B cell (primary cell): ENCODE measurements around the gene TTC32. TPM values are rescaled to one million over a fixed set of nuclear protein-coding genes. Genes with fewer than 3 reads are reported as not detected.

Experiments
- ATAC-seq: fragments of 200-7000 bp; cut with Tn5 transposase; one replicate; pipeline ENCODE4 v1.10.0; 2021; ENCODE audit warnings: low read depth, mild to moderate bottlenecking, moderate number of reproducible peaks, moderate library complexity
- CTCF ChIA-PET: fragments of 350-600 bp; sonication (Branson Sonifier 250); formaldehyde crosslinking; loops from one replicate; lab custom pipeline; 2021; ENCODE audit warnings: antibody characterized with exemption, inconsistent platforms; lab: Charles Lee
- POLR2A ChIA-PET: fragments of 350-600 bp; sonication (Branson Sonifier 250); formaldehyde crosslinking; loops from one replicate; lab custom pipeline; 2021; ENCODE audit warnings: antibody characterized with exemption; lab: Charles Lee
- DNase-seq: peaks from one replicate; pipeline ENCODE4 v3.0.0; 2013
- H2AFZ ChIP-seq: 2 replicates; pipeline ENCODE4 v1.6.1; 2012; ENCODE audit warnings: mild to moderate bottlenecking, low read depth, low read length; ENCODE audit not compliant: insufficient read depth, poor library complexity, severe bottlenecking
- H3K27ac ChIP-seq, 2 donors: 1 replicate in 1 of 2; 2 replicates in 1 of 2; pipeline ENCODE4 v1.5.1; 2012 to 2013; ENCODE audit warnings: low read length in 2 of 2, mild to moderate bottlenecking in 2 of 2, moderate library complexity in 1 of 2
- H3K27me3 ChIP-seq, 4 experiments: fragments of 200-600 bp in 1 of 4; sonication (generic) in 1 of 4; replicated peaks in 1 of 4; 1 replicate in 2 of 4; 2 replicates in 2 of 4; pipeline versions ENCODE4 v1.6.1 to v1.7.0; 2013 to 2016; ENCODE audit warnings: low read length in 3 of 4, mild to moderate bottlenecking in 2 of 4, mixed read lengths in 1 of 4, moderate library complexity in 1 of 4; ENCODE audit not compliant: insufficient read depth in 4 of 4, control insufficient read depth in 3 of 4; ENCODE audit errors: control extremely low read depth in 1 of 4
- H3K36me3 ChIP-seq, 2 experiments: replicated peaks in 1 of 2; 1 replicate in 1 of 2; 2 replicates in 1 of 2; pipeline versions ENCODE4 v1.6.1 to v1.7.1; 2013; ENCODE audit warnings: low read length in 1 of 2; ENCODE audit not compliant: insufficient read depth in 2 of 2, control insufficient read depth in 1 of 2; ENCODE audit errors: control extremely low read depth in 1 of 2, extremely low read depth in 1 of 2
- H3K4me1 ChIP-seq, 2 donors: fragments of 200-600 bp in 1 of 2; sonication (generic) in 1 of 2; 1 replicate in 1 of 2; 2 replicates in 1 of 2; pipeline versions ENCODE4 v1.5.1 to v1.6.1; 2013 to 2017; ENCODE audit warnings: low read length in 2 of 2; ENCODE audit not compliant: control insufficient read depth in 2 of 2, insufficient read depth in 2 of 2
- H3K4me2 ChIP-seq: replicated peaks from 2 replicates; pipeline ENCODE3; 2012; ENCODE audit warnings: mild to moderate bottlenecking, low read depth, low read length; ENCODE audit not compliant: poor library complexity, severe bottlenecking
- H3K4me3 ChIP-seq, 5 experiments: fragments of 200-600 bp in 1 of 5; sonication (generic) in 1 of 5; 1 replicate in 3 of 5; 2 replicates in 2 of 5; pipeline versions ENCODE4 v1.5.1 to v1.7.0; 2011 to 2016; ENCODE audit warnings: low read length in 4 of 5, mild to moderate bottlenecking in 4 of 5, low read depth in 2 of 5, control low read depth in 1 of 5, moderate library complexity in 1 of 5; ENCODE audit not compliant: insufficient read depth in 1 of 5; ENCODE audit errors: control extremely low read depth in 1 of 5, extremely low read depth in 1 of 5
- H3K79me2 ChIP-seq: fragments of 200-600 bp; sonication (generic); one replicate; pipeline ENCODE4 v1.6.0; 2016; ENCODE audit warnings: low read length; ENCODE audit not compliant: control insufficient read depth, insufficient read depth
- H3K9ac ChIP-seq: fragments of 200-600 bp; sonication (generic); 2 replicates; pipeline ENCODE4 v1.6.1; 2017; ENCODE audit warnings: mild to moderate bottlenecking, low read length, moderate library complexity
- H3K9me3 ChIP-seq, 3 donors: one replicate each; pipeline versions ENCODE4 v1.6.1 to v1.7.1; 2013; ENCODE audit warnings: low read length in 2 of 3; ENCODE audit not compliant: control insufficient read depth in 2 of 3, insufficient read depth in 1 of 3; ENCODE audit errors: control extremely low read depth in 1 of 3
- H4K20me1 ChIP-seq: 2 replicates; pipeline ENCODE4 v1.6.0; 2012; ENCODE audit warnings: mild to moderate bottlenecking, low read length; ENCODE audit not compliant: insufficient read depth, control insufficient read depth, poor library complexity, severe bottlenecking
- H3K27ac Mint-ChIP-seq: one replicate; pipeline ENCODE4 v1.8.0; 2021; ENCODE audit warnings: mixed read lengths
- H3K27me3 Mint-ChIP-seq: one replicate; pipeline ENCODE4 v1.8.0; 2021; ENCODE audit warnings: mixed read lengths
- H3K4me1 Mint-ChIP-seq: one replicate; pipeline ENCODE4 v1.8.0; 2021; ENCODE audit warnings: mixed read lengths
- H3K4me3 Mint-ChIP-seq: one replicate; pipeline ENCODE4 v1.8.0; 2021; ENCODE audit warnings: mixed read lengths
- H3K9me3 Mint-ChIP-seq: one replicate; pipeline ENCODE4 v1.8.0; 2022; ENCODE audit warnings: mixed read lengths; ENCODE audit not compliant: insufficient read depth
- CTCF ChIP-seq: fragments of 200-600 bp; IDR thresholded peaks from one replicate; pipeline ENCODE4 v1.8.0; 2022; ENCODE audit warnings: antibody characterized with exemption, mild to moderate bottlenecking
- EZH2 ChIP-seq: IDR thresholded peaks from 2 replicates; pipeline ENCODE4 v1.6.1; 2012; ENCODE audit warnings: borderline replicate concordance, low read depth, mild to moderate bottlenecking, moderate library complexity, low read length; ENCODE audit not compliant: insufficient read depth, poor library complexity, severe bottlenecking
- WGBS: methylation state at CpG from one replicate; pipeline ENCODE4 v1.1.5; 2013; ENCODE audit warnings: missing lambda C conversion rate; ENCODE audit not compliant: insufficient coverage; 5-methylcytosine and 5-hydroxymethylcytosine counted together
- intact Hi-C: fragments of 100-400 bp; cut with micrococcal nuclease; formaldehyde crosslinking; loops from one replicate; pipeline ENCODE4 v1.10.0; 2022
- polyA plus RNA-seq: library from polyadenylated mRNA; depleted of rRNA; stranded (reverse); fragments of >200 nt; gene quantifications from 2 replicates; pipeline ENCODE4 v1.2.3, GENCODE V29; 2012
- total RNA-seq, 2 donors: library from RNA; stranded (reverse); fragments of 120-200 nt in 1 of 2; gene quantifications; 1 replicate in 1 of 2; 2 replicates in 1 of 2; pipeline versions ENCODE4 v1.2.3 to v1.2.4, GENCODE V29; 2013 to 2022

TTC32 gene
- total and polyA plus RNA-seq, 2 donors (not counting 1 experiment from before 2014, with no cell fraction given), result 27.7 to 38.1 TPM

- no peak overlapping the region for H3K4me3 Mint-ChIP-seq
- WGBS, result 90% methylated on average over 12 of the region's 14 CpGs
- ChIA-PET POLR2A (no interaction called here), CTCF (no interaction called here)
- no peak for ATAC-seq
- H3K27me3 Mint-ChIP-seq, result peaks cover 15% of the 10 kb centered on the region
- Histone ChIP-seq H3K4me2 (no peak overlapping the region), H3K27ac (no peak overlapping the region), H3K36me3 (no peaks in the 10 kb centered on the region), H4K20me1 (no peaks in the 10 kb centered on the region), H3K4me1 (no peaks in the 10 kb centered on the region), H3K27me3 (no peaks in the 10 kb centered on the region), H3K9ac (no peak overlapping the region), H3K79me2 (no peaks in the 10 kb centered on the region), H3K9me3 (peaks cover 0 to 4% (median 3%) of the 10 kb centered on the region in 3 donors), H2AFZ (no peak overlapping the region), H3K4me3 (no peak overlapping the region)
- H3K4me1 Mint-ChIP-seq, result no peaks in the 10 kb centered on the region
- peaks cover 4% of the 10 kb centered on the region for H3K9me3 Mint-ChIP-seq
- no peak overlapping the region for H3K27ac Mint-ChIP-seq
- no peak for TF ChIP-seq EZH2
- no peak for TF ChIP-seq CTCF
- intact Hi-C loops, result no loop called here
- DNase-seq, result no peak
These were observed 51.4 kb downstream of the TTC32 start for GRCh38 chr2:19850056-19851050.

DNA sequence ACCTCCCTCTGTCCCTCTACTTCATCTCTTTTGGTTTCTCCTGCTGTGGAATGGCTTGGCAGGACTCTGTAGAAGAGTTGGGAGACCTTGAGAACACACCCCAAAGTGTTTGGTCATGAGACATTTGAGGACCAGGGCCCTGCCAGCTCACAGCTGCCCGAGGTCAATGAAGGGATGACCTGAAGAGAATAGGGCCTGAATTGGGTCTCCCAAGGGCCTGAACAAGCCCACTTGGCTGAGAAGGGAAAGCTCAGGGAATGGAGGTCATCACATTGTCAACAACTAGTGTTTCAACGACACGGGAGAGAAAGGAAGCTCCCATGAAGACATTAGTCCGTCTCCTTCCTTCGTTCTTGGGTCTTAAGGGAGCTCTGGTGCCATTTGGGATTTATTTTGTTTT, 52.8 kb downstream of the TTC32 start:
- Histone ChIP-seq H3K27me3 (peaks cover 0 to 5% (median 0%) of the 10 kb centered on the region in 4 experiments), H4K20me1 (no peaks in the 10 kb centered on the region), H3K4me1 (no peaks in the 10 kb centered on the region), H3K9me3 (peaks cover 0 to 4% (median 3%) of the 10 kb centered on the region in 3 donors), H3K27ac (no peak overlapping the region), H3K4me2 (no peak overlapping the region), H3K36me3 (no peaks in the 10 kb centered on the region), H3K79me2 (no peaks in the 10 kb centered on the region), H2AFZ (no peak overlapping the region), H3K9ac (no peak overlapping the region), H3K4me3 (no peak overlapping the region)
- CTCF ChIA-PET, result no interaction called here
- TF ChIP-seq CTCF (no peak), EZH2 (no peak)
- intact Hi-C loops, result no loop called here
- Mint-ChIP-seq H3K4me3 (no peak overlapping the region), H3K27ac (no peak overlapping the region), H3K27me3 (peaks cover 25% of the 10 kb centered on the region), H3K9me3 (peaks cover 4% of the 10 kb centered on the region), H3K4me1 (no peaks in the 10 kb centered on the region)
- POLR2A ChIA-PET, result no interaction called here
- DNase-seq (no peak), ATAC-seq (no peak)
- WGBS, result 83% methylated on average over 5 of the region's 5 CpGs
